OCI-LY3 (cell line): ENCODE results near the gene NAA25.
"Not testable (repeated sequence)": the region's sequence is repeated elsewhere in the genome, so short reads cannot be mapped to it uniquely, and the experiment has no call there.

Experiments used
- H2AFZ ChIP-seq: fragments of 200-600, 300-600 bp; shearing (Covaris generic); 2 replicates; pipeline ENCODE4 v1.6.0; 2014; ENCODE audit warnings: antibody characterized with exemption, low read depth, low read length
- H3K27ac ChIP-seq: fragments of 200-600, 300-600 bp; sonication (generic); 2 replicates; pipeline ENCODE4 v1.5.1; 2014; ENCODE audit warnings: mild to moderate bottlenecking, low read length, moderate library complexity, mixed read lengths
- H3K27me3 ChIP-seq: fragments of 200-600, 300-600 bp; sonication (generic); 2 replicates; pipeline ENCODE4 v1.6.1; 2014; ENCODE audit warnings: low read depth, low read length, mixed read lengths
- H3K36me3 ChIP-seq: fragments of 200-600, 300-600 bp; sonication (generic); replicated peaks from 2 replicates; pipeline ENCODE3; 2014; ENCODE audit warnings: low read depth, low read length, mixed read lengths
- H3K4me1 ChIP-seq: fragments of 300-600, 200-600 bp; sonication (generic); 2 replicates; pipeline ENCODE4 v1.6.1; 2014; ENCODE audit warnings: low read length, mixed read lengths
- H3K4me2 ChIP-seq: fragments of 200-600, 300-600 bp; sonication (generic); 2 replicates; pipeline ENCODE4 v1.6.1; 2014; ENCODE audit warnings: low read length, mixed read lengths
- H3K4me3 ChIP-seq: fragments of 300-600, 200-600 bp; sonication (generic); 2 replicates; pipeline ENCODE4 v1.5.1; 2014; ENCODE audit warnings: antibody characterized with exemption, mild to moderate bottlenecking, low read length, moderate library complexity
- H3K79me2 ChIP-seq: fragments of 300-600, 200-600 bp; shearing (Covaris generic); 2 replicates; pipeline ENCODE4 v1.6.1; 2014; ENCODE audit warnings: mild to moderate bottlenecking, low read length, mixed read lengths
- H3K9ac ChIP-seq: fragments of 300-600, 200-600 bp; shearing (Covaris generic); 2 replicates; pipeline ENCODE4 v1.6.0; 2014; ENCODE audit warnings: mild to moderate bottlenecking, low read length, moderate library complexity
- H3K9me3 ChIP-seq: fragments of 200-600, 300-600 bp; shearing (Covaris generic); 2 replicates; pipeline ENCODE4 v1.6.1; 2014; ENCODE audit warnings: low read length, mixed read lengths; ENCODE audit not compliant: insufficient read depth
- H4K20me1 ChIP-seq: fragments of 200-600, 300-600 bp; sonication (generic); 2 replicates; pipeline ENCODE4 v1.6.1; 2016; ENCODE audit warnings: low read length, mixed read lengths; ENCODE audit not compliant: insufficient read depth
- CTCF ChIP-seq: fragments of 200-600, 300-600 bp; sonication (generic); IDR thresholded peaks from 2 replicates; pipeline ENCODE4 v1.5.1; 2014; ENCODE audit warnings: antibody characterized with exemption, low read length, low read depth
- EZH2phosphoT487 ChIP-seq: fragments of 200-600 bp; shearing (Covaris generic); IDR thresholded peaks from 2 replicates; pipeline ENCODE4 v1.6.1; 2018; ENCODE audit warnings: antibody characterized with exemption, mixed run types, low read depth

The NAA25 gene

GRCh38 chr12:111995782-111996480, 112.7 kb downstream of the NAA25 start:
- no peak overlapping the region for H3K4me3 ChIP-seq
- H4K20me1 ChIP-seq, result peaks cover 13% of the 10 kb centered on the region
- peaks cover 38% of the 10 kb centered on the region for H3K4me1 ChIP-seq
- no peak overlapping the region for H3K9ac ChIP-seq
- peaks cover 16% of the 10 kb centered on the region for H3K27me3 ChIP-seq
- no peaks in the 10 kb centered on the region for H3K79me2 ChIP-seq
- no peak overlapping the region for H3K27ac ChIP-seq
- H3K9me3 ChIP-seq, result no peaks in the 10 kb centered on the region
- peaks cover 2% of the 10 kb centered on the region for H3K36me3 ChIP-seq
- no peak overlapping the region for H2AFZ ChIP-seq
- no peak overlapping the region for H3K4me2 ChIP-seq
- TF ChIP-seq CTCF, result no peak
- TF ChIP-seq EZH2phosphoT487, result no peak

- not testable (repeated sequence) for H3K36me3 ChIP-seq, H3K9me3 ChIP-seq, H3K79me2 ChIP-seq, H2AFZ ChIP-seq, H3K9ac ChIP-seq, H3K27ac ChIP-seq
- peaks cover 38% of the 10 kb centered on the region for H3K4me1 ChIP-seq
- H3K27me3 ChIP-seq, result peaks cover 16% of the 10 kb centered on the region
- H4K20me1 ChIP-seq, result peaks cover 13% of the 10 kb centered on the region
- peak overlapping the region; percentile 76 for H3K4me2 ChIP-seq
- peak overlapping the region; percentile 64 for H3K4me3 ChIP-seq
These were observed 114.1 kb downstream of the NAA25 start for GRCh38 chr12:111994211-111995111.

- Histone ChIP-seq H3K27ac (no peak overlapping the region), H3K36me3 (peaks cover 2% of the 10 kb centered on the region), H3K79me2 (no peaks in the 10 kb centered on the region), H4K20me1 (peaks cover 13% of the 10 kb centered on the region), H3K4me1 (peaks cover 38% of the 10 kb centered on the region), H3K9me3 (no peaks in the 10 kb centered on the region), H3K4me2 (peak overlapping the region; percentile 76), H3K9ac (no peak overlapping the region), H3K4me3 (peak overlapping the region; percentile 64), H3K27me3 (peaks cover 16% of the 10 kb centered on the region), H2AFZ (no peak overlapping the region)
- TF ChIP-seq CTCF, result no peak
- no peak for TF ChIP-seq EZH2phosphoT487
These were observed 115.1 kb downstream of the NAA25 start for GRCh38 chr12:111993292-111994150.

- Histone ChIP-seq H3K9ac (no peak overlapping the region), H3K27me3 (peaks cover 16% of the 10 kb centered on the region), H2AFZ (no peak overlapping the region), H3K4me2 (peak overlapping the region; percentile 61), H4K20me1 (peaks cover 13% of the 10 kb centered on the region), H3K4me1 (peaks cover 38% of the 10 kb centered on the region), H3K79me2 (no peaks in the 10 kb centered on the region), H3K27ac (no peak overlapping the region), H3K9me3 (no peaks in the 10 kb centered on the region), H3K36me3 (peaks cover 2% of the 10 kb centered on the region), H3K4me3 (peak overlapping the region; percentile 40; the same call in 1 of the 2 replicates)
- no peak for TF ChIP-seq EZH2phosphoT487
- no peak for TF ChIP-seq CTCF
These were observed 116.1 kb downstream of the NAA25 start for GRCh38 chr12:111992464-111992863.
